C4-2B (cell line): Measurements from ENCODE around the gene SECTM1.

Source experiments
- ZFX ChIP-seq: fragments of 450-650 bp; IDR thresholded peaks from 2 replicates; pipeline ENCODE4 v1.6.1; 2017
- TF ChIP-seq, protein P1 (sequence below): fragments of 450-650 bp; conservative IDR thresholded peaks from 2 replicates; pipeline ENCODE4 v1.5.1; 2017; ENCODE audit warnings: mild to moderate bottlenecking

DNA sequence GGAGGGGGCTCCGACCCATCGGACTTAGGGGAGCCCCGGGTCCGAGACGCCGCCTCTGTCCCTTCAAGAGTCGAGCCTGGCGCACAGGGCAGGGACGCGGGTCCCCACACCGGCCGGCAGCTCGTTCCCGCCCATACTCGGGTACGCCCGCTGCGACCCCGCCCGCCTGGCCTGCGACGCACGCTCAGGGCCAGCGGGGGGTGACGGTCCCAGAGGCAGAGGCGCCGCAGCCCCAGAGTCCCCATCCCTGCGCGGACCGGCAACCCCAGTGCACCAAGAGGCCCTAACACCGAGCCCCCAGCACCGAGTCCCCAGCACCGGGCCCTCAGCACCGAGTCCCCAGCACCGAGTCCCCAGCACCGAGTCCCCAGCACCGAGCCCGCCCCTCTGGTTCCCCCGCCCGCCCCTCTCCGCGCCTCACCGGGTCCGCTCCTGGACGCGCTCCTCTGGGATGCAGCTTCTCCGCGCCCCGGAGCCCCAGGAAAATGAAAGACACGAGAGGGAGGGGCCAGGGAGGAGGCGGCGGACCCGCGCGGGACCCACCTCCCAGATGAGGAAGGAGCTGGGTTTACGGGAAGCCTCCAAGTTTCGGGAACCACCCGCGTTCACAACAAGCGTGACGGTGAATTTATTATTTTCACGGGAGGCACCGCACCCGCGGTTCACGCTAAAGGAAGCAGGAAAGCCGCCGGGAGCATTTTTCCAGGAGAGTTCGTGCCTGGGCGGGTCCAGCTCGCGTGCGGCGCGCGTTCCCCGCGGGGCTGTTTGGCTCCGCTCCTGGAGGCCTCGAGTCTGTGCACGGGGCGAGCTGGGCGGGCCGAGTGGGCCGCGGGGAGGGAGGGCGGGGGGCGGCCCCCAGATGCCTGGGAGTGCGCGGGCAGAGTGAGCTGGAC is at the start of gene SECTM1:
- TF ChIP-seq, protein P1, sequence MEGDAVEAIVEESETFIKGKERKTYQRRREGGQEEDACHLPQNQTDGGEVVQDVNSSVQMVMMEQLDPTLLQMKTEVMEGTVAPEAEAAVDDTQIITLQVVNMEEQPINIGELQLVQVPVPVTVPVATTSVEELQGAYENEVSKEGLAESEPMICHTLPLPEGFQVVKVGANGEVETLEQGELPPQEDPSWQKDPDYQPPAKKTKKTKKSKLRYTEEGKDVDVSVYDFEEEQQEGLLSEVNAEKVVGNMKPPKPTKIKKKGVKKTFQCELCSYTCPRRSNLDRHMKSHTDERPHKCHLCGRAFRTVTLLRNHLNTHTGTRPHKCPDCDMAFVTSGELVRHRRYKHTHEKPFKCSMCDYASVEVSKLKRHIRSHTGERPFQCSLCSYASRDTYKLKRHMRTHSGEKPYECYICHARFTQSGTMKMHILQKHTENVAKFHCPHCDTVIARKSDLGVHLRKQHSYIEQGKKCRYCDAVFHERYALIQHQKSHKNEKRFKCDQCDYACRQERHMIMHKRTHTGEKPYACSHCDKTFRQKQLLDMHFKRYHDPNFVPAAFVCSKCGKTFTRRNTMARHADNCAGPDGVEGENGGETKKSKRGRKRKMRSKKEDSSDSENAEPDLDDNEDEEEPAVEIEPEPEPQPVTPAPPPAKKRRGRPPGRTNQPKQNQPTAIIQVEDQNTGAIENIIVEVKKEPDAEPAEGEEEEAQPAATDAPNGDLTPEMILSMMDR, result no peak
- TF ChIP-seq ZFX, result no peak
